HG02852 (cell line): Measurements from ENCODE around the gene SPTY2D1.

Source experiments
- ATAC-seq: cut with Tn5 transposase; IDR thresholded peaks from one replicate; pipeline ENCODE4 v1.9.1; 2021; ENCODE audit warnings: mild to moderate bottlenecking, moderate library complexity; ENCODE audit not compliant: unreplicated experiment

SPTY2D1 gene

GRCh38 chr11:18566406-18566805 lies 67.7 kb downstream of the SPTY2D1 start:
- no peak for ATAC-seq

- no peak for ATAC-seq
Measured at GRCh38 chr11:18564149-18564548, 70.0 kb downstream of the SPTY2D1 start.

GRCh38 chr11:18563090-18563730 lies 70.9 kb downstream of the SPTY2D1 start:
- no peak for ATAC-seq
